ENCODE data around the gene POFUT2.

POFUT2 gene

DNA sequence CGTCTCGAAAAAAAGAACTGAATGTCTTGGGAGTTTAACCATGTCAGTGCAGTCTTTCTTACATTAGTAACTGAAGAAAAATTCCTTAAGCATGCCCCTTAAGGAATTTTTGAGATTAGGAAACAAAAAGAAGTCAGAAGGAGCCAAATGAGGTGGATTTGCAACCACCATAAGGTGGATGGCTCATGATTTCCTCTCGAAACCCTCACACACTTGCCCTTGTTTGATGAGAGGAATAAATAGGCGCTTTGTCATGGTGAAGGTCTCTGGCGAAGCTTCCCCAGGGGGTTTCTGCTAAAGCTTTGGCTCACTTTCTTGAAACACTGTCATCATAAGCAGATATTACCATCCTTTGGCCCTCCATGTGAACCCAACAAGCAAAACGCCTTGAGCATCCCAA, 68.2 kb downstream of the POFUT2 start:
- peak overlapping the region; percentile 35 for H3K27ac ChIP-seq
- no peaks in the 10 kb centered on the region for H3K27me3 ChIP-seq (ENCODE audit: insufficient read depth, low read depth, severe bottlenecking)
- TF ChIP-seq, protein P1, sequence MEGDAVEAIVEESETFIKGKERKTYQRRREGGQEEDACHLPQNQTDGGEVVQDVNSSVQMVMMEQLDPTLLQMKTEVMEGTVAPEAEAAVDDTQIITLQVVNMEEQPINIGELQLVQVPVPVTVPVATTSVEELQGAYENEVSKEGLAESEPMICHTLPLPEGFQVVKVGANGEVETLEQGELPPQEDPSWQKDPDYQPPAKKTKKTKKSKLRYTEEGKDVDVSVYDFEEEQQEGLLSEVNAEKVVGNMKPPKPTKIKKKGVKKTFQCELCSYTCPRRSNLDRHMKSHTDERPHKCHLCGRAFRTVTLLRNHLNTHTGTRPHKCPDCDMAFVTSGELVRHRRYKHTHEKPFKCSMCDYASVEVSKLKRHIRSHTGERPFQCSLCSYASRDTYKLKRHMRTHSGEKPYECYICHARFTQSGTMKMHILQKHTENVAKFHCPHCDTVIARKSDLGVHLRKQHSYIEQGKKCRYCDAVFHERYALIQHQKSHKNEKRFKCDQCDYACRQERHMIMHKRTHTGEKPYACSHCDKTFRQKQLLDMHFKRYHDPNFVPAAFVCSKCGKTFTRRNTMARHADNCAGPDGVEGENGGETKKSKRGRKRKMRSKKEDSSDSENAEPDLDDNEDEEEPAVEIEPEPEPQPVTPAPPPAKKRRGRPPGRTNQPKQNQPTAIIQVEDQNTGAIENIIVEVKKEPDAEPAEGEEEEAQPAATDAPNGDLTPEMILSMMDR (IDR thresholded peaks at IDR 0.05; ENCODE audit: low read depth, low read length) = no peak

DNA sequence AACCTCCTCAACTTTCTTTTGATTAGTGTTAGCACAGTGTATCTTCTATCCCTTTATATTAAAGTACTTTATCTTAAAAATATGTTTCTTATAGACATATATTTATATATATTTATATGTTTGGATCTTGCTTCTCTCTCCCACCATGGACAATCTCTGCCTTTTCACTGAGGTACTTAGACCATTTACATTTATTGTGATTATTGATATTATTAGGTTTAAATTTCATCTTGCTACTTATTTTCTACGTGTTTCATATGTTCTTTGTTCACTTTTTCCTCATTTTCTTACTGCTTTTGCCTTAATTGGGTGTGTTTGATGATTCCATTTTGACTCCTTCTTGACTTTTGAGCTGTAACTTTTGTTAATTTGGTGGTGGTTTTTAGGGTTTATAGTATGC, 70.7 kb downstream of the POFUT2 start:
- peaks cover 18% of the 10 kb centered on the region for H3K9me3 ChIP-seq (ENCODE audit: severe bottlenecking)

More for the DNA sequence above, 68.2 kb downstream of the POFUT2 start:
- Histone ChIP-seq H3K9me3 (ENCODE audit: severe bottlenecking) (peaks cover 14% of the 10 kb centered on the region), H3K36me3 (peaks cover 29% of the 10 kb centered on the region), H3K4me3 (ENCODE audit: low read depth, low read length) (no peak overlapping the region)
- DNase-seq = no peak

DNA sequence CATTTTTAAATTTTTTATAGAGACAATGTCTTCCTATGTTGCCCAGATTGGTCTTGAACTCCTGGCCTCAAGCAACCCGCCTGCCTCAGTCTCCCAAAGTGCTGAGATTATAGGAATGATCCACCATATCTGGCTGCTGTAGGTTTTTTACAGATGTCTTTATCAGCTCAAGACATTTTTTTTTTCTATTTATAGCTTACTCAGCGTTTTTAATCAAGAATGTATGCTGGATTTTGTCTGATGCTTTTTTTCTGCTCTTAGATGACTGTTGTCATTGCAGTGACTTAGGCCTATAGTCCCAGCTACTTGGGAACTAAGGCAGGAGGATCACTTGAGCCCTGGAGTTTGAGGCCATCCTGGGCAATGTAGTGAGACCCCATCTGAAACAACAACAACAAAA, 72.5 kb downstream of the POFUT2 start:
- Histone ChIP-seq H3K4me3 (ENCODE audit: low read depth, low read length) (no peak overlapping the region), H3K9me3 (ENCODE audit: severe bottlenecking) (peaks cover 18% of the 10 kb centered on the region), H3K27me3 (ENCODE audit: insufficient read depth, low read depth, severe bottlenecking) (no peaks in the 10 kb centered on the region), H3K36me3 (peaks cover 17% of the 10 kb centered on the region), H3K27ac (no peak overlapping the region)
- no peak for DNase-seq
- TF ChIP-seq, protein P1 (IDR thresholded peaks at IDR 0.05; ENCODE audit: low read depth, low read length) = no peak

More for the DNA sequence above, 70.7 kb downstream of the POFUT2 start:
- Histone ChIP-seq H3K27me3 (ENCODE audit: insufficient read depth, low read depth, severe bottlenecking) (no peaks in the 10 kb centered on the region), H3K4me3 (ENCODE audit: low read depth, low read length) (no peak overlapping the region), H3K36me3 (peaks cover 24% of the 10 kb centered on the region), H3K27ac (no peak overlapping the region)
- TF ChIP-seq, protein P1 (IDR thresholded peaks at IDR 0.05; ENCODE audit: low read depth, low read length) = no peak
- DNase-seq = no peak

Measured in WERI-Rb-1 (cell line).